IgD-negative memory B cell (primary cell): ENCODE results near the gene MOB4. TPM values are rescaled to one million over a fixed set of nuclear protein-coding genes. Genes with fewer than 3 reads are reported as not detected.
A peak's percentile ranks its signal among the peaks of the same experiment; 100 is the strongest.
"Not testable (repeated sequence)": the region's sequence is repeated elsewhere in the genome, so short reads cannot be mapped to it uniquely, and the experiment has no call there.

ENCODE experiments used
- H3K27ac Mint-ChIP-seq, 3 donors: one replicate each; pipeline ENCODE4 v1.8.0; 2020 to 2022; ENCODE audit warnings: mild to moderate bottlenecking in 3 of 3, mixed read lengths in 3 of 3, moderate library complexity in 1 of 3
- H3K27me3 Mint-ChIP-seq: one replicate; pipeline ENCODE4 v1.8.0; 2021; ENCODE audit warnings: mixed read lengths
- H3K36me3 Mint-ChIP-seq: one replicate; pipeline ENCODE4 v1.8.0; 2020; ENCODE audit warnings: mild to moderate bottlenecking, mixed read lengths
- H3K4me1 Mint-ChIP-seq, 3 donors: one replicate each; pipeline ENCODE4 v1.8.0; 2020 to 2022; ENCODE audit warnings: mixed read lengths in 3 of 3, mild to moderate bottlenecking in 1 of 3
- H3K4me3 Mint-ChIP-seq, 4 donors: one replicate each; pipeline ENCODE4 v1.8.0; 2020 to 2022; ENCODE audit warnings: mild to moderate bottlenecking in 4 of 4, mixed read lengths in 4 of 4, moderate library complexity in 3 of 4
- H3K9me3 Mint-ChIP-seq, 3 donors: one replicate each; pipeline ENCODE4 v1.8.0; 2020 to 2021; ENCODE audit warnings: mixed read lengths in 3 of 3, mild to moderate bottlenecking in 1 of 3
- polyA plus RNA-seq: library from polyadenylated mRNA; unstranded; fragments of 300-500 nt; fragmentation: Illumina TruSeq; gene quantifications from one replicate; pipeline ENCODE4 v1.2.3, GENCODE V29; 2021

MOB4 gene
- polyA plus RNA-seq, result 28.0 TPM

DNA sequence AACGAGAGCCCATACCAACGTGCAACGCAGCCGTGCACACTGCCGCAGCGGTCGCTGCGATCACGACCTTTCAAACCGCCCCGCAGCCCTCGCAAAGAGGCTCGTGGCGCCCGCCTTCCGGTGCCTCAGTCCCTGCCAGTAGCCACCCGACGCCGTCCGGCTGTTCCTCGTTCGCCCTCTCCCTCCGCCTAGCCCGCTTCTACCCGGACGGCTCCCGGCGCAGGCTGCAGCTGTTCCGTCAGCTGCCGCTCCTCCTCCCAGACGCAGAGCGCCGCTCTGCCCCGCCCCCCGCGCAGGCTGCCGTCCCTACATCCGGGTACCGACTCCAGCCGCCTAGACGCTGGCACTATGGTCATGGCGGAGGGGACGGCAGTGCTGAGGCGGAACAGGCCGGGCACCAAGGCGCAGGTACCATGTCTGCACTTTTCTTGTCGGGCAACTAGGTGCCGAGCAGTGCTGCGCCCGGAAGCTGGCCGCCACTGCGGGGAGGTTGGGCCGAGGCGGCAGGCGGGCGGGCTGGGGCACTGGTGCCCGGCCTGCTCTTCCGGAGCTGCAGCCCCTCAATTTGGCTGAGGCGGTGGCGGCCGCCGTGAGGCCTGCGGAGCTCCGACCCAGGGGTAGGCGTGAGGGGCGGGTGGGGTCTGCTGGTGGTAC lies at the start of gene MOB4:
MOB4 (plus strand) TSS at position 328 of the 654 bp plus-strand sequence; CDS start at position 349, 21 bp downstream.
- Mint-ChIP-seq H3K9me3 (peaks cover 0 to 1% (median 0%) of the 10 kb centered on the region in 3 donors), H3K4me3 (peak within 1 kb of the TSS; percentile 95 to 98 (median 96)), H3K4me1 (peaks cover 20 to 32% (median 25%) of the 10 kb centered on the region in 3 donors), H3K36me3 (peaks cover 7% of the 10 kb centered on the region), H3K27me3 (no peaks in the 10 kb centered on the region), H3K27ac (peak within 1 kb of the TSS; percentile 95 to 99 (median 99))

DNA sequence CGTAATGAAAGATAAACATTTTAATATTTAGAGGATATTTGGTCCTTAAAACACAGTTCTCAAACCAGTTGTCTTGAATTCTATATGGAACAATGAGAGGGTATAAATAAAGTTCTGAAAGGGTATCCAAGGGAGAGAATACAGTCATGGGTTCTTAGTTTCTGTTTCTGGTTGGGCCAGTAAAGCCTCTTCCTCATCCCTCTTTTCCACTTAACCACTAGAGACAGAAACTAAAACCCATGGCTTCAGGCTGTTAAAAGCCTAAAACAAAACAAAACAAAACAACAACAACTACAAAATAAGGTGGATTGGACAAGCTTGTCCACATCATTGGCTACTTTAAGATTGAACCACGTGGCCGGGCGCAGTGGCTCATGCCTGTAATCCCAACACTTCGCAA lies 43.7 kb upstream of the MOB4 start:
- Mint-ChIP-seq H3K27me3 (no peaks in the 10 kb centered on the region), H3K4me3 (no peak overlapping the region), H3K9me3 (no peaks in the 10 kb centered on the region), H3K27ac (peak overlapping the region in 1 of 3 donors; percentile 9), H3K4me1 (peaks cover 0 to 1% (median 0%) of the 10 kb centered on the region in 3 donors), H3K36me3 (peaks cover 7% of the 10 kb centered on the region)

DNA sequence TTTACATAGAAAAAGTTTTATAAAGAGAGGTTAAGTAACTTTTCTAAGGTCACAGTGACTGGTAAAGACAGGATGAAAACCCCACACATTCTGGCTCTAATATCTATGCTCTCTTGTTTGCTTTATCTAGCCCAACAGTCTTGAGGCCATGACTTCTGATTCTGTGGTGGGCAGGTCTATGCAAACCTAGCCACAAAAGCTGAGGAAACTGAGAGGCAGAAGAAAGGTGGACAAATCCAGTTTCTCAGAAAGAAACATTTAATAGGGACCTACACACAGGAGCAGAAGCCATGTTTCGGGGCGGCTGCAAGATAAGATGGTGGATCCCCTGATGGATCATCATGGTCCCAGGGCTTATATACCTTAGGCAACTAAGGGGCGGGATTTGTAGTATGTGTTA lies 38.1 kb upstream of the MOB4 start:
- Mint-ChIP-seq H3K4me3 (no peak overlapping the region), H3K27me3 (no peaks in the 10 kb centered on the region), H3K27ac (no peak overlapping the region), H3K4me1 (peaks cover 0 to 2% (median 0%) of the 10 kb centered on the region in 3 donors), H3K36me3 (peaks cover 12% of the 10 kb centered on the region), H3K9me3 (no peaks in the 10 kb centered on the region)

DNA sequence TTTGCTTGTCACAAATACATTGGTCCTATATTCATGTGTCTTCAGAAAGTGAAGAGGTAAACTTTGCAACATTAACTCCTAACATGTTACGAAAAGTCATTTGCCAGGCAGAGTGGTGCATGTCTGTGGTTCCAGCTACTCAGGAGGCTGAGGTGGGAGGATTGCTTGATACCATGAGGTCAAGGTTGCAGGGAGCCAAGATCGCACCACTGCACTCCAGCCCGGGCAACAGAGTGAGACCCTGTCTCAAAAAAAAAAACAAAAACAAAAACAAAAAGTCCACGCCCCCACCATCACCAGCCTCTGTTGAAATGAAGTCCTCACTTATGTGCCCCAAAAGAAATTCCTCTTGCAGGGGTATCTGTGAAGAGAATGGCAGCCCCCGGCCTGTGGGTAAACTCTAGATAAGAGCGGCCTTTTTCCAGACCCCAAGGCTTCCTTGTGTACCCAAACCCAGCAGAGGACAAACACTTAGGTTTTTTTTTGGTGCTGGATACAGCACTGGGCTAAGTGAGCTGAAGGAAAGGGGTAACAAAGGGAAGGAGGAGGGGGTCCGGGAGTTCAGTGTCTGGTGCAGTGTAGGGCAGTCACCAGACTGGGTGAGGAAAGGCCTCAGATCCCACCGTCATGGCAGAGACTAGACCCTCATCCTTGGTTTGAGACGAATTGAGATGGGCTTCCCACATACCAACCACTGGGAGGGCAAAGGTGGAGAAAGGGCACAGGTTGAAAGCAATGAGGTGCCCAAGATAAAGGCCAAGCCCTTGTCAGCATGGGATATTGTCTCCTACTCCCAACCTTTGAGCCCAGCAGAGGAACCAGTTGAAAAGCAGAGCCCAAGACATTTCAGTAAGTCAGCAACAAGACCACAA lies 35.5 kb upstream of the MOB4 start:
- peak overlapping the region in 1 of 4 donors; percentile 19 for H3K4me3 Mint-ChIP-seq
- no peaks in the 10 kb centered on the region for H3K27me3 Mint-ChIP-seq
- peak overlapping the region in 1 of 3 donors; percentile 71 for H3K27ac Mint-ChIP-seq
- H3K9me3 Mint-ChIP-seq, result peaks cover 0 to 7% (median 0%) of the 10 kb centered on the region in 3 donors
- H3K36me3 Mint-ChIP-seq, result peaks cover 17% of the 10 kb centered on the region
- H3K4me1 Mint-ChIP-seq, result peaks cover 0 to 3% (median 0%) of the 10 kb centered on the region in 3 donors

DNA sequence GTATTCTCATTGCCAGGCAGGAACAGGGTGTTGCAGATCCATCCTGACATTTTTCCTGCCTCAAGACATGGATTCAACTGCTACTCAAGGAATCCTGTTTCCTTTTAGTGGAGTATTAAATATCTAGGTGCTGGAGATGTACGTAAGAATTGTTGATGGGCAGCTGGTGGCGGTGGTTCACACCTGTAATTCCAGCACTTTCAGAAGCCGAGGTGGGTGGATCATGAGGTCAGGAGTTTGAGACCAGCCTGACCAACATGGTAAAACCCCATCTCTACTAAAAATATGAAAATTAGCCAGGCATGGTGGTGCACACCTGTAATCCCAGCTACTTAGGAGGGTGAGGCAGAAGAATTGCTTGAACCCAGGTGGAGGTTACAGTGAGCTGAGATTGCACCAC lies 31.6 kb upstream of the MOB4 start:
- Mint-ChIP-seq H3K4me3 (peak overlapping the region in 1 of 4 donors; percentile 39), H3K36me3 (peaks cover 15% of the 10 kb centered on the region)
- not testable (repeated sequence) for H3K27ac Mint-ChIP-seq

DNA sequence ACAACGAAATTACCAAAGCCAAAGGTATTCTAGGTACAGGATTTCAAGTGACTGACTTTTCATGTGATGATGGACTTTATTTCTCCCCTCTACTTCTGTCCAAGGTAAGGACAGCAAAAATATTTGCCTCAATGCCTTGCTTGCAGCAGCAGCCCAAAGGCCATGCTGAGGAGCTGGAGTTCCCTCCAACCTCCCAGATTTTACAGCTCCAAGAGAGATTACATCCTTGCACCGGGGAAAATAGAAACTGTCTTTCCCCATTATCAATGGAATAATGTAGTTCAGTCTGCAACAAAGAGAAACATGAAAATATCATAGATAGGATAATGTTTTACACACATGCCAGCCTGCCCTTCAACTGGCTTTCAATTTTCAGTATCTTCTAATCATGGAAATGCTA lies 29.7 kb upstream of the MOB4 start:
- Mint-ChIP-seq H3K4me1 (peaks cover 0 to 1% (median 0%) of the 10 kb centered on the region in 3 donors), H3K9me3 (peaks cover 0 to 7% (median 0%) of the 10 kb centered on the region in 3 donors), H3K4me3 (no peak overlapping the region), H3K36me3 (peaks cover 11% of the 10 kb centered on the region), H3K27ac (no peak overlapping the region), H3K27me3 (no peaks in the 10 kb centered on the region)

More for the DNA sequence above, 31.6 kb upstream of the MOB4 start:
- not testable (repeated sequence) for H3K27me3 Mint-ChIP-seq, H3K9me3 Mint-ChIP-seq, H3K4me1 Mint-ChIP-seq

DNA sequence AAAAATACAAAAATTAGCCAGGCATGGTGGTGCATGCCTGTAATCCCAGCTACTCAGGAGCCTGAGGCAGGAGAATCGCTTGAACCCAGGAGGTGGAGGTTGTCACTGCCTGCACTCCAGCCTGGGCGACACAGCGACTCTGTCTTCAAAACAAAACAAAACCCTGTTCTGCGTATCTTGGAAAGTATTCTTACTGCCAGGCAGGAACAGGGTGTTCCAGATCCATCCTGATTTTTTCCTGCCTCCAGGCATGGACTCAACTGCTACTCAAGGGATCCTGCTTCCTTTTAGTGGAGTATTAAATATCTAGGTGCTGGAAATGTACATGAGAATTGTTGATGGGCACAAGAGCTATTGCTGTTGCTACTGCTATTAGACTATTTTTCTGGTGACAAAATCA lies 28.5 kb upstream of the MOB4 start:
- peaks cover 0 to 7% (median 0%) of the 10 kb centered on the region in 3 donors for H3K9me3 Mint-ChIP-seq
- H3K36me3 Mint-ChIP-seq, result peaks cover 14% of the 10 kb centered on the region
- no peak overlapping the region for H3K4me3 Mint-ChIP-seq
- H3K4me1 Mint-ChIP-seq, result peaks cover 0 to 1% (median 0%) of the 10 kb centered on the region in 3 donors
- H3K27me3 Mint-ChIP-seq, result no peaks in the 10 kb centered on the region
- peak overlapping the region in 1 of 3 donors; percentile 67 for H3K27ac Mint-ChIP-seq

DNA sequence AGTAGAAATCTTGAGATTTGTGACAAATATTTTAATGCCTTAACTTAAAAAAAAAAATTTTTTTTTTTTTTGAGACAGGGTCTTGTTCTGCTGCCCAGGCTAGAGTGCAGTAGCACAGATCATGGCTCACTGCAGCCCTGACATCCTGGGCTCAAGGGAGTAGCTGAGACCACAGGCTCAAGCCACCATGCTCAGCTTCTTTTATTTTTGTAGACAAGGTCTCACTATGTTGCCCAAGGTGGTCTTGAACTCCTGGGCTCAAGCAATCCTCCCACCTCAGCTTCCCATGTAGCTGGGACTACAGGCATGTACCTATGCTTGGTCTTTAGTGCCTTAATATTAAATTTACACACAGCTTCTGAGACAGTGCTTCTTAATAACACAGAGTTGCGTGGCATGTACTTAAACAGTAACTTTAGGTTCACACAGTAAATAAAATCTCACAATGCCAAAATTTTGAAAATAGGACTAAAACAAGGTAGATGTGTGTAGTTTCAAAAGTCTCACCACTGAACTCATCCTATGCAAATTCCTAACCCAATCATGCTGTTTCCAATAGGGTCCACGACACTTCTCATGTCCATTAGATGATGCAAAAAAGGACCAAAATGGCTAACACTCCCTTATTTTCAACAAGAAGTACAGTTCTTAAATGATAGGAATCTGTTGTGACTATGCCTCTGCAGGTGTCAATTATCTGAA lies 20.3 kb upstream of the MOB4 start:
- H3K4me3 Mint-ChIP-seq, result peak overlapping the region in 1 of 4 donors; percentile 99
- no peaks in the 10 kb centered on the region for H3K27me3 Mint-ChIP-seq
- H3K27ac Mint-ChIP-seq, result peak overlapping the region in 1 of 3 donors; percentile 98
- H3K9me3 Mint-ChIP-seq, result no peaks in the 10 kb centered on the region
- H3K4me1 Mint-ChIP-seq, result peaks cover 25 to 31% (median 26%) of the 10 kb centered on the region in 3 donors
- peaks cover 6% of the 10 kb centered on the region for H3K36me3 Mint-ChIP-seq

DNA sequence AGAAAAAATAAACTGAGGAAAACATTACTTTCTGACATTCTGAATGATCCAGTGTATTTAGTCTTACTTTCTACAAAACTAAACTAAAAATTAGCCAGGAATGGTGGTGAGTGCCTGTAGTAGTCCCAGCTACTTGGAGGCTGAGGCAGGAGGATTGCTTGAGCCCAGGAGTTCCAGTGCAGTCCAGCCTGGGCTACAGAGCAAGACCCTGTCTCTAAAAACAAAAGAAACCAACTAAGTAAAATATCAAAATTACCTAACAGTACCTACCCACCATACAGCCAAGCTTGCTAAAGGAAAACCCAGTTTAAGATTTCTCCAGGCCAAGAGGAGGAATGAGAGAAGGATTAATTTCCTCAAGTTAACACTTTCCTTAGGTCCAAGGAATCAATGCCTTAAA lies 19.2 kb upstream of the MOB4 start:
- H3K4me3 Mint-ChIP-seq, result peak overlapping the region in 3 of 4 donors; percentile 24 to 99 (median 78)
- no peaks in the 10 kb centered on the region for H3K27me3 Mint-ChIP-seq
- peaks cover 3% of the 10 kb centered on the region for H3K36me3 Mint-ChIP-seq
- H3K9me3 Mint-ChIP-seq, result no peaks in the 10 kb centered on the region
- H3K4me1 Mint-ChIP-seq, result peaks cover 31 to 38% (median 33%) of the 10 kb centered on the region in 3 donors
- peak overlapping the region in 1 of 3 donors; percentile 98 for H3K27ac Mint-ChIP-seq

DNA sequence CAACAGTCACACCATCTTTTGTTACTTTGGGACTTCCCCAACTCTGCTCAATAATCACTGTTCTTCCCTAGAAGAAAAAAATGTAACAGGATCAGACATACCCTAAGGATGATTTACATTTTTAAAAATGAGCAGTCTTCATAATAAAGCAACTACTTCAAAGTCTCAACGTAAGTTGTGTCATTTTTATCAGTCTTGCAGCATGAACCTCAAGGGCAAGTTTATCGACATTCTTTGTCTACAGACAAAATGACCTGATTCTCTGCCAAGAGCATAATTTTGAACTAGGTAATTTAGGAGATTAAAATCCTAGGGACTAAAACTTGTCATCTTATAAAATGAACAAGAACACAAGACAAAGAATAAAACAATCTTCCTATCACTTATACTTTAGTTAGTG lies 18.5 kb upstream of the MOB4 start:
- H3K9me3 Mint-ChIP-seq, result no peaks in the 10 kb centered on the region
- H3K27ac Mint-ChIP-seq, result peak overlapping the region in 2 of 3 donors; percentile 97 to 98
- H3K27me3 Mint-ChIP-seq, result no peaks in the 10 kb centered on the region
- H3K4me1 Mint-ChIP-seq, result peaks cover 37 to 43% (median 39%) of the 10 kb centered on the region in 3 donors
- peak overlapping the region in 3 of 4 donors; percentile 98 to 99 (median 99) for H3K4me3 Mint-ChIP-seq
- H3K36me3 Mint-ChIP-seq, result peaks cover 6% of the 10 kb centered on the region

DNA sequence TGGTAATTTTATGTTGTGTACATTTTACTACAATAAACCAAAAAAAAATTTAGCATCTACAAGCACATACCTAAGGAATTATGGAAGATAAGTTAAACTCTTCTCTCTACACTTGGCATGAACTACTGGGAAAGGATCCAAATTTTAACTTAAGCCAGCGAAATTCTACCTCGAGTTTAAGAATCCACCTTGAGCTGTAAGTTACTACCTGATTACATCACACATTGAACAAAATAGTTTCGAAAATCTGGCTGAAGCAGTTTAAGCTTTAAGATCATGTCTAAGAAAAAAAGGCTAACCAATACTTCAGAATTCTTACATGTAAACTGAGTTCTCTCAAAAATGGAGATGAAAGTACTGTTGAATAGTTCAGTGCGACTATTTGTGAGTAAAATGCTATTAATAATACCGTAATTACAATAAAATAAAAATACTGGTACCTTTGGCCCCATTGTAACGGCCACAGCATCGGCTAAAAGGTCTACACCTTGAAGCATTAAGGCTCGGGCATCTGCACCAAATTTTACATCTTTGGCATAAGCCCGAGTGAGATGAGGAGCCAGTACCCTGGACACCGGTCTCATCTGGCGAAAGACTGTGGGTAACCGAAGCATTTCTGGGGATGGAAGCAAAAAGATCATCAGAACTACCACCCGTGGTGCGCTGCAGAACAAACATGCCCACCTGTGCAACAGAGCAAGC lies 17.5 kb upstream of the MOB4 start:
- Mint-ChIP-seq H3K9me3 (no peaks in the 10 kb centered on the region), H3K27me3 (no peaks in the 10 kb centered on the region), H3K4me3 (peak overlapping the region; percentile 97 to 99 (median 98)), H3K4me1 (peaks cover 41 to 46% (median 44%) of the 10 kb centered on the region in 3 donors), H3K27ac (peak overlapping the region; percentile 97 to 98 (median 98)), H3K36me3 (peaks cover 6% of the 10 kb centered on the region)

DNA sequence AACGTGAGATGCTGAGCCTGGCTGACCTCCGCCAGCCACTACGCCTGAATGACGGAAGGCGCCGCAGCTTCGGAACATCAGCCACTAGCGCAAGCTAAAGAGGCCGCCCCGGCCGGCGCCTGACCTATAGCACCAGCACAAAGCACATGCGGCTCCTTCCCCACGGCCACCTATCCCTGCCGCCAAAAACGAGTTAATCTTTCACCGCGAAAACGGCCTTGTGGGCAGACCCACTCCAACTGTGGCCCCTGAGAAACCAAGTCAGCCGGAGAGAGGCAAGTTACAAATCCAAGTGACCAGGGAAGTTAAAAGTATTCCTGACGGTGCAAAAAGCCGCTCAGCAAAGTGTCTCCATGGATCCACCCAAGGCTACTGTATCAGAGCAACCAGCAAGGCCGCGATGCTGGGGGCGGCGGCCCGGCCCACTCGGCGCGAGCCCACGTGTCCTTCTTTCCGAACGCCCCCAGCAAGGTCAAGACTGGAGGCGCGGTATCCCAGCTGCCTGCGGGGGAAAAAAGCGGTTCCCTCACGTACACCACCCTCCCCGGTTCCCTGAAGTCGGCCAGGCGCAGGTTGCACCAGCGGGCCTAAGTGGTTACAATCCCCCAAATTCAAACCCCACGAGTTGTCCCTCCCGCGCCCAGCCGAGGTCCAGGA lies 16.8 kb upstream of the MOB4 start:
- Mint-ChIP-seq H3K4me1 (peaks cover 41 to 46% (median 44%) of the 10 kb centered on the region in 3 donors), H3K9me3 (no peaks in the 10 kb centered on the region), H3K27ac (peak overlapping the region; percentile 97 to 98 (median 98)), H3K36me3 (peaks cover 5% of the 10 kb centered on the region), H3K27me3 (no peaks in the 10 kb centered on the region), H3K4me3 (peak overlapping the region; percentile 97 to 99 (median 98))

DNA sequence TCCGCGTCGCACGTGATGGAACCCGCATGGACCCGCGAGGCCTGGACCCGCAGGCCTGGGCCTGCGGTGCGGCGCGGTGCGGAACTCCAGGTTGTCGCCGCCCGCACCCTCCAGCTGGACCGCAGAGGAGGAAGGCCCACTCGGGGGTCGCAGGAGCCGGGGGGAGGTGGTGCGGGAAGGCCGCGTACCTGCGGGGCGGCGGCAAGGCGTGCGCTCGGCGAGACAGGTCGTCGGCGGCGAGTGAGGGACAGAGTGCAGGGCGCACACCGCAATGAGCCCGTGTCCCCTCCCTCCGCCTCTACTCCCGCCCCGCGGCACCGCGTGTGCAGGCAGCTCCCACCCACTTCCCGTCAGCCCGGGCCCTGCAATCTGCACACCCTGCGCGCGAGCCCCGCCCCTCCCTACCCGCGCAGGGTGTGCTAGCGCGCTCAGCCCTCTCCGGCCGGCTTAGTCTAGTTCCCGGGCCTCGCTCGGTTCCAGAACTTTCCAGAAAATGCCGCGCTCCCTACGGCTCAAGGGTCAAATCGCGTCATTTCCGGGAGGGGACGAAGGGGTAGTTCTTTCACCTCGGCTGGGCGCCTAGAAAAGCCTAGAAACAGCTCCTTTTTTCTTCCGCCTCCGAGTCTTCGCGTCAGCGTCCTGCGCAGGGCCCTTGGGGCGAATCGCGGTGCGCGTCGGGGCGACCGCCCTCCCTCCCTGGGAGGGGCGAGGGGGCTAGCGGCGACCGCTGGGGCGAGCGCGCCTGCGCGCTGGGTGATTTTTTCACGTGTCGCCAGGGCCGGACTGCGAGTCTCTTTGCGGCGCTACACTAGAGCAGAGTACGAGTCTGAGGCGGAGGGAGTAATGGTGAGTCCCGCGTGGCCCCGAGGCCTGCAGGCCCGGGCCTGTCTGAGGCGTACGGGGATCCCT lies 16.0 kb upstream of the MOB4 start, which contains the start of the genes HSPD1 and HSPE1:
HSPD1 (minus strand) TSS at position 247 of the 909 bp plus-strand sequence. CDS start 992 bp downstream, outside the sequence.
HSPE1 (plus strand) TSS at position 786 of the 909 bp plus-strand sequence; CDS start at position 844, 58 bp downstream.
- H3K9me3 Mint-ChIP-seq, result no peaks in the 10 kb centered on the region
- peaks cover 5% of the 10 kb centered on the region for H3K36me3 Mint-ChIP-seq
- H3K4me1 Mint-ChIP-seq, result peaks cover 42 to 44% (median 43%) of the 10 kb centered on the region in 3 donors
- H3K27ac Mint-ChIP-seq, result peak within 1 kb of the TSS; percentile 97 to 98 (median 98)
- H3K4me3 Mint-ChIP-seq, result peak within 1 kb of the TSS; percentile 97 to 99 (median 98)
- no peaks in the 10 kb centered on the region for H3K27me3 Mint-ChIP-seq
